HCT116 (cell line): ENCODE data around the gene APBA2.

Source experiments
- EZH2 ChIP-seq: fragments of 200-600 bp; sonication (generic); IDR thresholded peaks from 2 replicates; pipeline ENCODE4 v1.6.1; 2017; ENCODE audit warnings: antibody characterized with exemption, mixed run types
- EZH2phosphoT487 ChIP-seq: fragments of 200-600 bp; IDR thresholded peaks from 2 replicates; pipeline ENCODE4 v1.6.1; 2018; ENCODE audit warnings: antibody characterized with exemption, borderline replicate concordance
- JUND ChIP-seq: IDR thresholded peaks from 2 replicates; pipeline ENCODE4 v1.6.1; 2012
- POLR2A ChIP-seq: IDR thresholded peaks from 2 replicates; pipeline ENCODE4 v1.7.0; 2011; ENCODE audit warnings: borderline replicate concordance; ENCODE audit not compliant: insufficient read depth, insufficient read length; ENCODE audit errors: extremely low read depth
- POLR2AphosphoS5 ChIP-seq: IDR thresholded peaks from 2 replicates; pipeline ENCODE4 v1.6.1; 2011; ENCODE audit warnings: mild to moderate bottlenecking, low read depth, low read length, moderate library complexity
- TCF7L2 ChIP-seq: IDR thresholded peaks from 2 replicates; pipeline ENCODE4 v1.7.0; 2011; ENCODE audit warnings: borderline replicate concordance, inconsistent platforms; ENCODE audit not compliant: insufficient read depth, insufficient read length; ENCODE audit errors: extremely low read depth
- ZNF274 ChIP-seq: fragments of 200-500 bp; sonication (Bioruptor generic); IDR thresholded peaks from 2 replicates; pipeline ENCODE4 v1.6.1; 2014; ENCODE audit warnings: mild to moderate bottlenecking, low read depth, low read length, inconsistent platforms
- TF ChIP-seq, protein P1 (sequence below), 3 experiments: fragments of 200-600 bp in 1 of 3; sonication (generic) in 1 of 3; IDR thresholded peaks in 2 of 3; conservative IDR thresholded peaks in 1 of 3; 2 replicates each; pipeline ENCODE4 v1.5.1; 2012 to 2017; ENCODE audit warnings: low read depth in 2 of 3, low read length in 2 of 3, antibody characterized with exemption in 1 of 3, borderline replicate concordance in 1 of 3, control low read depth in 1 of 3, mild to moderate bottlenecking in 1 of 3, mixed read lengths in 1 of 3, mixed run types in 1 of 3, moderate library complexity in 1 of 3; ENCODE audit not compliant: insufficient read depth in 1 of 3
- TF ChIP-seq, protein P2 (sequence below): IDR thresholded peaks from 2 replicates; pipeline ENCODE4 v1.6.1; 2012; ENCODE audit warnings: low read depth
- TF ChIP-seq, protein P3 (sequence below): IDR thresholded peaks from 2 replicates; pipeline ENCODE4 v1.6.1; 2011; ENCODE audit warnings: mild to moderate bottlenecking, low read length, moderate library complexity; ENCODE audit not compliant: insufficient replicate concordance; ENCODE audit errors: extremely low read depth

DNA sequence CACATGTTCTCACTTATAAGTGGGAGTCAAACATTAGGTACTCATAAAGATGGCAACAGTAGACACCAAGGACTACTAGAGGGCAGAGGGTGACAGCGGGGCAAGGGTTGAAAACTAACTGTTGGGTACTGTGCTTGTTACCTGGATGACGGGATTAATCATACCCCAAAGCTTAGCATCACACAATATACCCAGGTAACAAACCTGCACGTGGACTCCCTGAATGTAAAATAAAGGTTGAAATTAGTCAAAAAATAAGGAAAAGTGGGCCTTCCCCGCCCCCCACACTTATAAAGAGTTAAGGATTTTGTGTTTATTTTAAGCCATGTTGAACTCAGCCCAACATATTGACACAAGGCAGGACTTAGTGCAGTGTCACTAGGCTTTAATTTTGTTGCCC, 96.1 kb downstream of the APBA2 start:
- TF ChIP-seq, protein P1, sequence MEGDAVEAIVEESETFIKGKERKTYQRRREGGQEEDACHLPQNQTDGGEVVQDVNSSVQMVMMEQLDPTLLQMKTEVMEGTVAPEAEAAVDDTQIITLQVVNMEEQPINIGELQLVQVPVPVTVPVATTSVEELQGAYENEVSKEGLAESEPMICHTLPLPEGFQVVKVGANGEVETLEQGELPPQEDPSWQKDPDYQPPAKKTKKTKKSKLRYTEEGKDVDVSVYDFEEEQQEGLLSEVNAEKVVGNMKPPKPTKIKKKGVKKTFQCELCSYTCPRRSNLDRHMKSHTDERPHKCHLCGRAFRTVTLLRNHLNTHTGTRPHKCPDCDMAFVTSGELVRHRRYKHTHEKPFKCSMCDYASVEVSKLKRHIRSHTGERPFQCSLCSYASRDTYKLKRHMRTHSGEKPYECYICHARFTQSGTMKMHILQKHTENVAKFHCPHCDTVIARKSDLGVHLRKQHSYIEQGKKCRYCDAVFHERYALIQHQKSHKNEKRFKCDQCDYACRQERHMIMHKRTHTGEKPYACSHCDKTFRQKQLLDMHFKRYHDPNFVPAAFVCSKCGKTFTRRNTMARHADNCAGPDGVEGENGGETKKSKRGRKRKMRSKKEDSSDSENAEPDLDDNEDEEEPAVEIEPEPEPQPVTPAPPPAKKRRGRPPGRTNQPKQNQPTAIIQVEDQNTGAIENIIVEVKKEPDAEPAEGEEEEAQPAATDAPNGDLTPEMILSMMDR (IDR thresholded peaks at IDR 0.05 in 2 of 3, conservative IDR thresholded peaks at IDR 0.05 in 1 of 3; ENCODE audit: borderline replicate concordance in 1 of 3, insufficient read depth in 1 of 3, low read depth in 2 of 3, low read length in 2 of 3) = no peak
- TF ChIP-seq POLR2A (no peak), ZNF274 (no peak), POLR2AphosphoS5 (no peak), JUND (no peak), TCF7L2 (no peak), EZH2 (no peak), EZH2phosphoT487 (no peak)
- TF ChIP-seq, protein P2, sequence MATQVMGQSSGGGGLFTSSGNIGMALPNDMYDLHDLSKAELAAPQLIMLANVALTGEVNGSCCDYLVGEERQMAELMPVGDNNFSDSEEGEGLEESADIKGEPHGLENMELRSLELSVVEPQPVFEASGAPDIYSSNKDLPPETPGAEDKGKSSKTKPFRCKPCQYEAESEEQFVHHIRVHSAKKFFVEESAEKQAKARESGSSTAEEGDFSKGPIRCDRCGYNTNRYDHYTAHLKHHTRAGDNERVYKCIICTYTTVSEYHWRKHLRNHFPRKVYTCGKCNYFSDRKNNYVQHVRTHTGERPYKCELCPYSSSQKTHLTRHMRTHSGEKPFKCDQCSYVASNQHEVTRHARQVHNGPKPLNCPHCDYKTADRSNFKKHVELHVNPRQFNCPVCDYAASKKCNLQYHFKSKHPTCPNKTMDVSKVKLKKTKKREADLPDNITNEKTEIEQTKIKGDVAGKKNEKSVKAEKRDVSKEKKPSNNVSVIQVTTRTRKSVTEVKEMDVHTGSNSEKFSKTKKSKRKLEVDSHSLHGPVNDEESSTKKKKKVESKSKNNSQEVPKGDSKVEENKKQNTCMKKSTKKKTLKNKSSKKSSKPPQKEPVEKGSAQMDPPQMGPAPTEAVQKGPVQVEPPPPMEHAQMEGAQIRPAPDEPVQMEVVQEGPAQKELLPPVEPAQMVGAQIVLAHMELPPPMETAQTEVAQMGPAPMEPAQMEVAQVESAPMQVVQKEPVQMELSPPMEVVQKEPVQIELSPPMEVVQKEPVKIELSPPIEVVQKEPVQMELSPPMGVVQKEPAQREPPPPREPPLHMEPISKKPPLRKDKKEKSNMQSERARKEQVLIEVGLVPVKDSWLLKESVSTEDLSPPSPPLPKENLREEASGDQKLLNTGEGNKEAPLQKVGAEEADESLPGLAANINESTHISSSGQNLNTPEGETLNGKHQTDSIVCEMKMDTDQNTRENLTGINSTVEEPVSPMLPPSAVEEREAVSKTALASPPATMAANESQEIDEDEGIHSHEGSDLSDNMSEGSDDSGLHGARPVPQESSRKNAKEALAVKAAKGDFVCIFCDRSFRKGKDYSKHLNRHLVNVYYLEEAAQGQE = no peak
- TF ChIP-seq, protein P3, sequence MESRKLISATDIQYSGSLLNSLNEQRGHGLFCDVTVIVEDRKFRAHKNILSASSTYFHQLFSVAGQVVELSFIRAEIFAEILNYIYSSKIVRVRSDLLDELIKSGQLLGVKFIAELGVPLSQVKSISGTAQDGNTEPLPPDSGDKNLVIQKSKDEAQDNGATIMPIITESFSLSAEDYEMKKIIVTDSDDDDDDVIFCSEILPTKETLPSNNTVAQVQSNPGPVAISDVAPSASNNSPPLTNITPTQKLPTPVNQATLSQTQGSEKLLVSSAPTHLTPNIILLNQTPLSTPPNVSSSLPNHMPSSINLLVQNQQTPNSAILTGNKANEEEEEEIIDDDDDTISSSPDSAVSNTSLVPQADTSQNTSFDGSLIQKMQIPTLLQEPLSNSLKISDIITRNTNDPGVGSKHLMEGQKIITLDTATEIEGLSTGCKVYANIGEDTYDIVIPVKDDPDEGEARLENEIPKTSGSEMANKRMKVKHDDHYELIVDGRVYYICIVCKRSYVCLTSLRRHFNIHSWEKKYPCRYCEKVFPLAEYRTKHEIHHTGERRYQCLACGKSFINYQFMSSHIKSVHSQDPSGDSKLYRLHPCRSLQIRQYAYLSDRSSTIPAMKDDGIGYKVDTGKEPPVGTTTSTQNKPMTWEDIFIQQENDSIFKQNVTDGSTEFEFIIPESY = no peak
